A549 (cell line): Measurements from ENCODE around the gene PRRX1. TPM values are rescaled to one million over a fixed set of nuclear protein-coding genes. Genes with fewer than 3 reads are reported as not detected.

Experiments used
- ATAC-seq, 2 experiments: fragments of 200-7000 bp in 1 of 2; fragments of >200 bp in 1 of 2; cut with Nextera tagmentation in 1 of 2; cut with Tn5 transposase in 1 of 2; 3 replicates each; pipeline versions ENCODE4 v1.8.0 to v1.9.1; 2018 to 2020; ENCODE audit warnings: mild to moderate bottlenecking in 1 of 2, moderate library complexity in 1 of 2
- CTCF ChIA-PET: fragments of 300-600 bp; sonication (Branson Sonifier 250); formaldehyde crosslinking; extraction: SDS; loops from one replicate; lab custom pipeline; 2021; ENCODE audit warnings: antibody characterized with exemption, inconsistent platforms; lab: Yijun Ruan, JAX
- POLR2A ChIA-PET: fragments of 350-600 bp; formaldehyde crosslinking; extraction: SDS; loops from one replicate; lab custom pipeline; 2021; ENCODE audit warnings: antibody characterized with exemption, inconsistent platforms; lab: Yijun Ruan, JAX
- DNase-seq, 2 experiments: peaks; one replicate each; pipeline versions ENCODE4 v3.0.0 to v3.0.0-alpha.2; 2011 to 2016; ENCODE audit warnings: low read depth in 1 of 2, low spot score in 1 of 2
- FAIRE-seq: peaks from 2 replicates; lab custom pipeline; 2011; peaks lifted over from hg19 to GRCh38; lab: Jason Lieb, UNC
- H3K27ac ChIP-seq, 2 experiments: fragments of >200 bp; sonication (Bioruptor Twin); formaldehyde crosslinking; 3 replicates each; pipeline ENCODE4 v1.5.1; 2016 to 2017
- H3K4me1 ChIP-seq: fragments of >200 bp; sonication (Bioruptor Twin); formaldehyde crosslinking; 3 replicates; pipeline ENCODE4 v1.6.1; 2016
- H3K4me2 ChIP-seq: fragments of >200 bp; sonication (Bioruptor Twin); formaldehyde crosslinking; 3 replicates; pipeline ENCODE4 v1.6.1; 2016
- H3K4me3 ChIP-seq: fragments of >200 bp; sonication (Bioruptor Twin); formaldehyde crosslinking; 3 replicates; pipeline ENCODE4 v1.5.1; 2016
- H3K9me3 ChIP-seq: fragments of >200 bp; sonication (Bioruptor Twin); formaldehyde crosslinking; 3 replicates; pipeline ENCODE4 v1.6.1; 2016
- BHLHE40 ChIP-seq: IDR thresholded peaks from 2 replicates; pipeline ENCODE4 v1.6.1; 2012; ENCODE audit warnings: low read depth, low read length, inconsistent platforms
- CHD4 ChIP-seq: fragments of 200-600 bp; sonication (generic); IDR thresholded peaks from 2 replicates; pipeline ENCODE4 v1.6.1; 2016; ENCODE audit warnings: antibody characterized with exemption, mild to moderate bottlenecking, borderline replicate concordance
- CTCF ChIP-seq: fragments of >200 bp; sonication (Bioruptor Twin); formaldehyde crosslinking; IDR thresholded peaks from 3 replicates; pipeline ENCODE4 v1.5.1; 2016
- ELK1 ChIP-seq: fragments of 150-350 bp; IDR thresholded peaks from 2 replicates; pipeline ENCODE4 v1.6.1; 2014; ENCODE audit warnings: low read depth, mild to moderate bottlenecking, low read length
- EP300 ChIP-seq, 2 experiments: fragments of >200 bp; sonication (Bioruptor Twin); formaldehyde crosslinking; IDR thresholded peaks; 2 replicates in 1 of 2; 3 replicates in 1 of 2; pipeline ENCODE4 v1.6.1; 2016 to 2017
- FOSL2 ChIP-seq, 2 experiments: fragments of 450-650 bp in 1 of 2; fragments of >200 bp in 1 of 2; sonication (Bioruptor Twin) in 1 of 2; formaldehyde crosslinking; IDR thresholded peaks; 2 replicates each; pipeline versions ENCODE4 v1.5.0 to v1.6.1; 2016 to 2020; ENCODE audit warnings: mild to moderate bottlenecking in 1 of 2, moderate library complexity in 1 of 2
- GATA3 ChIP-seq: IDR thresholded peaks from 2 replicates; pipeline ENCODE4 v1.6.1; 2012; ENCODE audit warnings: borderline replicate concordance
- HDAC2 ChIP-seq: fragments of 200-600 bp; sonication (generic); IDR thresholded peaks from 2 replicates; pipeline ENCODE4 v1.6.1; 2016
- HOXA7 ChIP-seq: fragments of 250-450 bp; sonication (Bioruptor Pico); IDR thresholded peaks from 2 replicates; pipeline ENCODE4 v1.5.0; 2020; ENCODE audit warnings: mild to moderate bottlenecking, moderate library complexity
- JUNB ChIP-seq: fragments of >200 bp; sonication (Bioruptor Twin); formaldehyde crosslinking; IDR thresholded peaks from 2 replicates; pipeline ENCODE4 v1.6.1; 2016
- KDM5A ChIP-seq: fragments of 200-600 bp; sonication (generic); IDR thresholded peaks from 2 replicates; pipeline ENCODE4 v1.6.1; 2016; ENCODE audit warnings: antibody characterized with exemption, mild to moderate bottlenecking
- NPAS2 ChIP-seq: fragments of 250-450 bp; sonication (Bioruptor Pico); IDR thresholded peaks from 2 replicates; pipeline ENCODE4 v1.8.0; 2022; ENCODE audit warnings: mild to moderate bottlenecking, moderate library complexity, borderline replicate concordance
- NR3C1 ChIP-seq: fragments of >200 bp; sonication (Bioruptor Twin); formaldehyde crosslinking; IDR thresholded peaks from 3 replicates; pipeline ENCODE4 v1.6.1; 2017
- POLR2AphosphoS2 ChIP-seq: conservative IDR thresholded peaks from 2 replicates; pipeline ENCODE4 v1.6.1; 2012; ENCODE audit warnings: low read length, improper control_type of control experiment, inconsistent platforms
- RAD21 ChIP-seq, 2 experiments: fragments of >200 bp in 1 of 2; sonication (Bioruptor Twin) in 1 of 2; formaldehyde crosslinking in 1 of 2; IDR thresholded peaks in 1 of 2; conservative IDR thresholded peaks in 1 of 2; 2 replicates in 1 of 2; 3 replicates in 1 of 2; pipeline ENCODE4 v1.6.1; 2012 to 2018; ENCODE audit warnings: inconsistent platforms in 1 of 2
- RCOR1 ChIP-seq: fragments of 150-350 bp; IDR thresholded peaks from 2 replicates; pipeline ENCODE4 v1.6.1; 2014; ENCODE audit warnings: antibody characterized with exemption, low read length, low read depth
- REST ChIP-seq: fragments of 200-600 bp; sonication (generic); IDR thresholded peaks from 2 replicates; pipeline ENCODE4 v1.6.1; 2016; ENCODE audit warnings: antibody characterized with exemption, mild to moderate bottlenecking, moderate library complexity
- RNF2 ChIP-seq: fragments of 200-600 bp; sonication (generic); IDR thresholded peaks from 2 replicates; pipeline ENCODE4 v1.6.1; 2016; ENCODE audit warnings: low read depth, mild to moderate bottlenecking, antibody characterized with exemption, moderate library complexity, borderline replicate concordance
- SREBF2 ChIP-seq: fragments of 450-650 bp; IDR thresholded peaks from 2 replicates; pipeline ENCODE4 v1.6.1; 2014; ENCODE audit warnings: mild to moderate bottlenecking, moderate library complexity
- TP53 ChIP-seq: fragments of 250-450 bp; sonication (Bioruptor Pico); IDR thresholded peaks from 2 replicates; pipeline ENCODE4 v1.5.0; 2021; ENCODE audit warnings: mild to moderate bottlenecking, moderate library complexity
- ZC3H11A ChIP-seq: fragments of 450-650 bp; IDR thresholded peaks from 2 replicates; pipeline ENCODE4 v1.6.1; 2014; ENCODE audit warnings: antibody characterized with exemption, mild to moderate bottlenecking
- ZNF302 ChIP-seq: fragments of 250-450 bp; sonication (Bioruptor Pico); IDR thresholded peaks from 2 replicates; pipeline ENCODE4 v1.9.0; 2021; ENCODE audit warnings: inconsistent platforms, mild to moderate bottlenecking, moderate library complexity
- WGBS: methylation state at CpG from one replicate; pipeline ENCODE4 v1.1.6; 2017; ENCODE audit errors: missing lambda C conversion rate; 5-methylcytosine and 5-hydroxymethylcytosine counted together
- polyA plus RNA-seq, 4 experiments: library from polyadenylated mRNA; depleted of rRNA in 3 of 4; stranded (reverse); fragments of >200 nt; fragmentation: RNase III in 1 of 4; extraction: RNeasy Plus Mini Kit Qiagen cat#74134 plus additional on column Dnase treatment in 1 of 4; gene quantifications; 2 replicates in 3 of 4; 3 replicates in 1 of 4; pipeline ENCODE4 v1.2.3, GENCODE V29; 2011 to 2017
- TF ChIP-seq, protein P1 (sequence below): fragments of >200 bp; sonication (Bioruptor Twin); formaldehyde crosslinking; IDR thresholded peaks from 2 replicates; pipeline ENCODE4 v1.6.1; 2016
- TF ChIP-seq, protein P2 (sequence below): fragments of 450-650 bp; IDR thresholded peaks from 2 replicates; pipeline ENCODE4 v1.6.1; 2014; ENCODE audit warnings: antibody characterized with exemption

The PRRX1 gene
- polyA plus RNA-seq, 2 of the 4 experiments (the other 2 are of a cell fraction), result 0.14 TPM; not detected in 1

DNA sequence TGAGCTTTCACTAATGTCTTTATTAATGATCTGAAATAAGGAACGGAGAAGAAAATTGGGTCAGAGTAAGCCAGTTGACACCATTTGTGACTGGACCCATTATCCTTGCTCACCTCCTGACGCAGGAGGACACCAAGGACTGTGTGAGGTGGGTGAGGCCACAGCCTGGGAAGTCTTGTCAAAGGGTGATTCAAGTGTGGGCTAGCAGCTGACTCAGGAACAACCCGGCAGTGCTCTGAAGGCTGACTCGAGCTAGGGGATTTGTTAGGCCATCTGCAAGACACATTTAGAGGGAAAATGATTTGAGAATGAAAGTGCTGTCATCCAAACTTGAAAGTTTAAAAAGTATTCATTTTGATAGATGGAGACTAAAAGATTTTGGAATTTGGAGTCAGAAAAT is 21.2 kb downstream of the PRRX1 start:
- Histone ChIP-seq H3K4me1 (no peaks in the 10 kb centered on the region), H3K4me2 (no peak overlapping the region)
- WGBS, result 45% methylated on average over 4 of the region's 4 CpGs

GRCh38 chr1:170686291-170686690 is 22.4 kb downstream of the PRRX1 start:
- 59% methylated on average over 8 of the region's 8 CpGs for WGBS
- ATAC-seq, result no peak

More for the DNA sequence above, 21.2 kb downstream of the PRRX1 start:
- POLR2A ChIA-PET, result no interaction called here
- CTCF ChIA-PET, result no interaction called here
- ATAC-seq, result no peak
- no peak for DNase-seq
- H3K4me3 ChIP-seq, result no peak overlapping the region
- FAIRE-seq, result no peak
- no peaks in the 10 kb centered on the region for H3K9me3 ChIP-seq
- TF ChIP-seq EP300 (IDR thresholded peaks at IDR 0.05), result no peak
- TF ChIP-seq RNF2, result no peak
- TF ChIP-seq POLR2AphosphoS2, result no peak
- TF ChIP-seq BHLHE40, result no peak
- H3K27ac ChIP-seq, result no peak overlapping the region

GRCh38 chr1:170687621-170688020 is 23.7 kb downstream of the PRRX1 start:
- Histone ChIP-seq H3K4me1 (no peaks in the 10 kb centered on the region), H3K9me3 (no peaks in the 10 kb centered on the region), H3K4me2 (no peak overlapping the region), H3K4me3 (no peak overlapping the region), H3K27ac (no peak overlapping the region)
- DNase-seq (no peak), FAIRE-seq (no peak), ATAC-seq (no peak)
- WGBS, result 17% methylated on average over 4 of the region's 4 CpGs
- CTCF ChIA-PET, result interaction anchor here (1.3 kb wide), 1 partner anchor 243 kb away, joined by 4 read pairs; no protein-coding TSS in a partner anchor
- POLR2A ChIA-PET, result no interaction called here
- TF ChIP-seq FOSL2 (IDR thresholded peaks at IDR 0.05) (no peak), FOSL2 (CRISPR knock-in tag; IDR thresholded peaks at IDR 0.05) (no peak)

More at GRCh38 chr1:170686291-170686690, 22.4 kb downstream of the PRRX1 start:
- POLR2A ChIA-PET, result no interaction called here
- no peak overlapping the region for H3K4me2 ChIP-seq
- CTCF ChIA-PET, result no interaction called here
- H3K27ac ChIP-seq, result no peak overlapping the region
- TF ChIP-seq FOSL2 (IDR thresholded peaks at IDR 0.05), result no peak
- no peak for TF ChIP-seq FOSL2 (CRISPR knock-in tag; IDR thresholded peaks at IDR 0.05)
- TF ChIP-seq CTCF, result no peak
- TF ChIP-seq GATA3, result no peak
- no peak for TF ChIP-seq NR3C1
- TF ChIP-seq NPAS2 (CRISPR knock-in tag), result no peak
- TF ChIP-seq ZC3H11A, result no peak
- no peak for TF ChIP-seq KDM5A
- TF ChIP-seq HDAC2, result no peak
- TF ChIP-seq CHD4, result no peak
- TF ChIP-seq RCOR1, result no peak
- TF ChIP-seq, protein P1, sequence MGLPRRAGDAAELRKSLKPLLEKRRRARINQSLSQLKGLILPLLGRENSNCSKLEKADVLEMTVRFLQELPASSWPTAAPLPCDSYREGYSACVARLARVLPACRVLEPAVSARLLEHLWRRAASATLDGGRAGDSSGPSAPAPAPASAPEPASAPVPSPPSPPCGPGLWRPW, result no peak
- no peak for TF ChIP-seq RAD21 (conservative IDR thresholded peaks at IDR 0.05 in 1 of 2, IDR thresholded peaks at IDR 0.05 in 1 of 2)
- no peak for TF ChIP-seq TP53
- FAIRE-seq, result no peak
- DNase-seq, result no peak
- H3K4me3 ChIP-seq, result no peak overlapping the region
- no peaks in the 10 kb centered on the region for H3K9me3 ChIP-seq
- H3K4me1 ChIP-seq, result no peaks in the 10 kb centered on the region

GRCh38 chr1:170691258-170691657 is 27.3 kb downstream of the PRRX1 start:
- no peak for ATAC-seq
- DNase-seq, result no peak
- ChIA-PET CTCF (no interaction called here), POLR2A (no interaction called here)
- Histone ChIP-seq H3K4me3 (no peak overlapping the region), H3K27ac (no peak overlapping the region), H3K4me2 (no peak overlapping the region), H3K9me3 (no peaks in the 10 kb centered on the region), H3K4me1 (no peaks in the 10 kb centered on the region)
- FAIRE-seq, result no peak
- TF ChIP-seq HOXA7 (no peak), ELK1 (no peak), RAD21 (conservative IDR thresholded peaks at IDR 0.05 in 1 of 2, IDR thresholded peaks at IDR 0.05 in 1 of 2) (no peak), ZNF302 (CRISPR knock-in tag) (no peak), JUNB (no peak), EP300 (IDR thresholded peaks at IDR 0.05) (no peak), REST (no peak), SREBF2 (no peak), ZC3H11A (no peak)
- TF ChIP-seq, protein P2, sequence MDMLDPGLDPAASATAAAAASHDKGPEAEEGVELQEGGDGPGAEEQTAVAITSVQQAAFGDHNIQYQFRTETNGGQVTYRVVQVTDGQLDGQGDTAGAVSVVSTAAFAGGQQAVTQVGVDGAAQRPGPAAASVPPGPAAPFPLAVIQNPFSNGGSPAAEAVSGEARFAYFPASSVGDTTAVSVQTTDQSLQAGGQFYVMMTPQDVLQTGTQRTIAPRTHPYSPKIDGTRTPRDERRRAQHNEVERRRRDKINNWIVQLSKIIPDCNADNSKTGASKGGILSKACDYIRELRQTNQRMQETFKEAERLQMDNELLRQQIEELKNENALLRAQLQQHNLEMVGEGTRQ, result no peak
